HEK293T (cell line): ENCODE data around the gene MAP4.

Source experiments
- BHLHE40 ChIP-seq: fragments of 450-650 bp; IDR thresholded peaks from 2 replicates; pipeline ENCODE4 v1.6.1; 2016; ENCODE audit warnings: mild to moderate bottlenecking, moderate library complexity, borderline replicate concordance
- CTBP1 ChIP-seq: fragments of 450-650 bp; IDR thresholded peaks from 2 replicates; pipeline ENCODE4 v1.6.1; 2016; ENCODE audit warnings: borderline replicate concordance
- ELF4 ChIP-seq: fragments of 450-650 bp; IDR thresholded peaks from 2 replicates; pipeline ENCODE4 v1.6.1; 2017; ENCODE audit warnings: antibody characterized with exemption
- FOXK2 ChIP-seq: fragments of 450-650 bp; IDR thresholded peaks from 2 replicates; pipeline ENCODE4 v1.6.1; 2016; ENCODE audit warnings: mild to moderate bottlenecking
- FOXM1 ChIP-seq: fragments of 450-650 bp; IDR thresholded peaks from 2 replicates; pipeline ENCODE4 v1.6.1; 2017; ENCODE audit warnings: mild to moderate bottlenecking, borderline replicate concordance
- HDGF ChIP-seq: fragments of 450-650 bp; IDR thresholded peaks from 2 replicates; pipeline ENCODE4 v1.6.1; 2017; ENCODE audit warnings: antibody characterized with exemption, borderline replicate concordance
- NFRKB ChIP-seq: fragments of 450-650 bp; IDR thresholded peaks from 2 replicates; pipeline ENCODE4 v1.6.1; 2016; ENCODE audit warnings: mild to moderate bottlenecking, moderate library complexity
- PKNOX1 ChIP-seq: fragments of 450-650 bp; IDR thresholded peaks from 2 replicates; pipeline ENCODE4 v1.6.1; 2016
- SP1 ChIP-seq: fragments of 450-650 bp; IDR thresholded peaks from 2 replicates; pipeline ENCODE4 v1.6.1; 2017
- SUZ12 ChIP-seq: fragments of 450-650 bp; IDR thresholded peaks from 2 replicates; pipeline ENCODE4 v1.6.1; 2016; ENCODE audit warnings: mild to moderate bottlenecking
- TARDBP ChIP-seq: fragments of 450-650 bp; IDR thresholded peaks from 2 replicates; pipeline ENCODE4 v1.6.1; 2016

GRCh38 chr3:47916201-47916600, 100.0 kb downstream of the MAP4 start:
- TF ChIP-seq SP1 (no peak), SUZ12 (no peak), FOXM1 (no peak), FOXK2 (no peak), NFRKB (no peak), BHLHE40 (no peak), ELF4 (no peak), HDGF (no peak), PKNOX1 (no peak), TARDBP (no peak), CTBP1 (no peak)
